HepG2 (cell line): ENCODE measurements around the gene PLA2G4B. TPM values are rescaled to one million over a fixed set of nuclear protein-coding genes. Genes with fewer than 3 reads are reported as not detected.

Experiments used
- ATAC-seq: fragments of 200-7000 bp; cut with Tn5 transposase; 3 replicates; pipeline ENCODE4 v1.9.1; 2020; ENCODE audit warnings: mild to moderate bottlenecking, moderate library complexity
- BruUV-seq: library from RNA; stranded (reverse); fragments of 400-500 nt; replicated peaks from 2 replicates; lab custom pipeline; 2021; lab: Mats Ljungman, UMichigan
- CTCF ChIA-PET: fragments of 300-600 bp; formaldehyde crosslinking; extraction: SDS; loops from one replicate; lab custom pipeline; 2021; ENCODE audit warnings: low total read pairs, inconsistent platforms, low intra/inter-chr PET ratio; lab: Yijun Ruan, JAX
- POLR2A ChIA-PET: fragments of 350-600 bp; sonication (Branson Sonifier 250); formaldehyde crosslinking; loops from one replicate; lab custom pipeline; 2020; ENCODE audit warnings: antibody characterized with exemption, inconsistent platforms; lab: Yijun Ruan, JAX
- DNase-seq: peaks from one replicate; pipeline ENCODE4 v3.0.0-alpha.2; 2015; ENCODE audit warnings: low spot score
- FAIRE-seq: peaks from 3 replicates; lab custom pipeline; 2011; peaks lifted over from hg19 to GRCh38; lab: Jason Lieb, UNC
- H2AFZ ChIP-seq: one replicate; pipeline ENCODE4 v1.6.1; 2011; ENCODE audit warnings: low read length, inconsistent platforms
- H3K27ac ChIP-seq: fragments of 300-600 bp; 3 replicates; pipeline ENCODE4 v1.8.0; 2011; ENCODE audit warnings: mixed run types, mild to moderate bottlenecking, mixed read lengths, low read length, inconsistent platforms; ENCODE audit not compliant: insufficient read depth; ENCODE audit errors: extremely low read length
- H3K27me3 ChIP-seq, 2 experiments: fragments of 200-600 bp in 1 of 2; 2 replicates in 1 of 2; 3 replicates in 1 of 2; pipeline versions ENCODE4 v1.6.0 to v1.8.0; 2011; ENCODE audit warnings: low read length in 2 of 2, mild to moderate bottlenecking in 2 of 2, moderate library complexity in 2 of 2, inconsistent platforms in 1 of 2; ENCODE audit not compliant: insufficient read depth in 2 of 2, control insufficient read depth in 1 of 2
- H3K36me3 ChIP-seq, 2 experiments: fragments of 200-600 bp in 1 of 2; replicated peaks in 1 of 2; 2 replicates in 1 of 2; 3 replicates in 1 of 2; pipeline versions ENCODE4 v1.5.1 to v1.8.0; 2011; ENCODE audit warnings: low read length in 2 of 2, inconsistent platforms in 1 of 2; ENCODE audit not compliant: insufficient read depth in 2 of 2, control insufficient read depth in 1 of 2
- H3K4me1 ChIP-seq: 2 replicates; pipeline ENCODE4 v1.5.1; 2012; ENCODE audit warnings: low read length, inconsistent platforms; ENCODE audit not compliant: insufficient read depth
- H3K4me2 ChIP-seq: 2 replicates; pipeline ENCODE4 v1.6.0; 2011; ENCODE audit warnings: low read depth, low read length, inconsistent platforms
- H3K4me3 ChIP-seq, 3 experiments: fragments of 200-600 bp in 1 of 3; sonication (generic), shearing (Covaris generic) in 1 of 3; replicated peaks in 1 of 3; 2 replicates each; pipeline ENCODE4 v1.5.1; 2011 to 2016; ENCODE audit warnings: low read length in 3 of 3, inconsistent platforms in 2 of 3, low read depth in 2 of 3, mild to moderate bottlenecking in 2 of 3, control low read depth in 1 of 3, mixed read lengths in 1 of 3; ENCODE audit not compliant: insufficient read depth in 1 of 3
- H3K79me2 ChIP-seq: one replicate; pipeline ENCODE4 v1.6.1; 2011; ENCODE audit warnings: low read length, inconsistent platforms; ENCODE audit not compliant: insufficient read depth
- H3K9ac ChIP-seq: 2 replicates; pipeline ENCODE4 v1.6.0; 2011; ENCODE audit warnings: mild to moderate bottlenecking, low read depth, low read length, inconsistent platforms; ENCODE audit not compliant: insufficient read depth
- H3K9me3 ChIP-seq: 2 replicates; pipeline ENCODE4 v1.5.1; 2012; ENCODE audit warnings: mild to moderate bottlenecking, low read length
- H4K20me1 ChIP-seq: 2 replicates; pipeline ENCODE4 v1.6.0; 2011; ENCODE audit warnings: inconsistent platforms, mild to moderate bottlenecking, low read length, moderate library complexity; ENCODE audit not compliant: insufficient read depth
- HNRNPK ChIP-seq: fragments of 200-400 bp; formaldehyde crosslinking; IDR thresholded peaks from 2 replicates; pipeline ENCODE4 v1.6.1; 2018; ENCODE audit warnings: low read length, low read depth, moderate library complexity, mild to moderate bottlenecking; ENCODE audit not compliant: poor library complexity, severe bottlenecking
- ZNF781 ChIP-seq: sonication (generic); formaldehyde crosslinking; IDR thresholded peaks from 2 replicates; pipeline ENCODE4 v1.5.1; 2020; ENCODE audit warnings: borderline replicate concordance, mild to moderate bottlenecking, missing genetic modification reagents; ENCODE audit errors: not compliant biosample characterization
- WGBS: methylation state at CpG from one replicate; pipeline ENCODE4 v1.1.6; 2017; ENCODE audit warnings: low lambda C conversion rate; 5-methylcytosine and 5-hydroxymethylcytosine counted together
- in situ Hi-C: cut with HindIII; loops from 2 replicates; pipeline ENCODE4 v1.10.0; 2017; ENCODE audit warnings: low pct_unique_long_range_greater_than_20kb; ENCODE audit not compliant: extremely low pct_ligation_motif_present
- intact Hi-C: fragments of 100-400 bp; cut with micrococcal nuclease; formaldehyde crosslinking; loops from one replicate; pipeline ENCODE4 v1.10.0; 2022; ENCODE audit not compliant: unreplicated experiment
- polyA plus RNA-seq, 8 experiments: library from polyadenylated mRNA; depleted of rRNA in 3 of 8; stranded (reverse) in 7 of 8; unstranded in 1 of 8; fragments of >200 nt; fragmentation: Illumina TruSeq in 4 of 8; extraction: Trizol in 4 of 8; gene quantifications; 2 replicates each; pipeline versions ENCODE4 v1.2.1 to v1.2.3, GENCODE V29; 2011 to 2016; ENCODE audit warnings: low read depth in 4 of 8, missing spikeins in 1 of 8, mixed read lengths in 1 of 8; ENCODE audit not compliant: insufficient read depth in 1 of 8
- total RNA-seq, 5 experiments: library from RNA; depleted of rRNA; stranded (reverse); fragments of >200 nt; fragmentation: Illumina TruSeq; extraction: Trizol; gene quantifications; 2 replicates each; pipeline ENCODE4 v1.2.3, GENCODE V29; 2016; ENCODE audit warnings: low read depth in 1 of 5
- TF ChIP-seq, protein P1 (sequence below): sonication (generic); formaldehyde crosslinking; IDR thresholded peaks from 2 replicates; pipeline ENCODE4 v1.5.0; 2020; ENCODE audit warnings: missing genetic modification reagents, mild to moderate bottlenecking, borderline replicate concordance
- TF ChIP-seq, protein P2 (sequence below): sonication (generic); formaldehyde crosslinking; IDR thresholded peaks from 2 replicates; pipeline ENCODE4 v1.8.1; 2023; ENCODE audit warnings: missing genetic modification reagents, inconsistent platforms, borderline replicate concordance

PLA2G4B gene
- total and polyA plus RNA-seq, 2 of the 13 experiments (the other 11 are each of a cell fraction or from before 2014, with no cell fraction given): 5.1 to 8.0 TPM

GRCh38 chr15:41869770-41870688 is 31.4 kb downstream of the PLA2G4B start:
- H4K20me1 ChIP-seq: no peaks in the 10 kb centered on the region
- H2AFZ ChIP-seq: no peak overlapping the region
- no peak overlapping the region for H3K27ac ChIP-seq
- CTCF ChIA-PET: no interaction called here
- POLR2A ChIA-PET: no interaction called here
- no TSS peak for BruUV-seq
- no peak overlapping the region for H3K4me3 ChIP-seq
- H3K36me3 ChIP-seq: no peaks in the 10 kb centered on the region
- 47% methylated on average over 5 of the region's 42 CpGs for WGBS
- no peak overlapping the region for H3K9ac ChIP-seq
- no peak overlapping the region for H3K4me2 ChIP-seq
- no peak for ATAC-seq
- intact Hi-C loops (no loop called here), in situ Hi-C loops (no loop called here)
- no peaks in the 10 kb centered on the region for H3K79me2 ChIP-seq
- DNase-seq: no peak
- H3K4me1 ChIP-seq: peaks cover 25% of the 10 kb centered on the region
- H3K9me3 ChIP-seq: no peaks in the 10 kb centered on the region
- FAIRE-seq: no peak
- peaks cover 7 to 74% of the 10 kb centered on the region in 2 experiments; a peak in 4 of 5 replicates for H3K27me3 ChIP-seq
- no peak for TF ChIP-seq HNRNPK
- TF ChIP-seq ZNF781 (CRISPR knock-in tag): no peak
- TF ChIP-seq, protein P1, sequence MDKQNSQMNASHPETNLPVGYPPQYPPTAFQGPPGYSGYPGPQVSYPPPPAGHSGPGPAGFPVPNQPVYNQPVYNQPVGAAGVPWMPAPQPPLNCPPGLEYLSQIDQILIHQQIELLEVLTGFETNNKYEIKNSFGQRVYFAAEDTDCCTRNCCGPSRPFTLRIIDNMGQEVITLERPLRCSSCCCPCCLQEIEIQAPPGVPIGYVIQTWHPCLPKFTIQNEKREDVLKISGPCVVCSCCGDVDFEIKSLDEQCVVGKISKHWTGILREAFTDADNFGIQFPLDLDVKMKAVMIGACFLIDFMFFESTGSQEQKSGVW: 0 out of 2 replicates have a peak, but pooled peaks have one; percentile 20
- TF ChIP-seq, protein P2, sequence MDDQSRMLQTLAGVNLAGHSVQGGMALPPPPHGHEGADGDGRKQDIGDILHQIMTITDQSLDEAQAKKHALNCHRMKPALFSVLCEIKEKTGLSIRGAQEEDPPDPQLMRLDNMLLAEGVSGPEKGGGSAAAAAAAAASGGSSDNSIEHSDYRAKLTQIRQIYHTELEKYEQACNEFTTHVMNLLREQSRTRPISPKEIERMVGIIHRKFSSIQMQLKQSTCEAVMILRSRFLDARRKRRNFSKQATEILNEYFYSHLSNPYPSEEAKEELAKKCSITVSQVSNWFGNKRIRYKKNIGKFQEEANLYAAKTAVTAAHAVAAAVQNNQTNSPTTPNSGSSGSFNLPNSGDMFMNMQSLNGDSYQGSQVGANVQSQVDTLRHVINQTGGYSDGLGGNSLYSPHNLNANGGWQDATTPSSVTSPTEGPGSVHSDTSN: no peak
- TF ChIP-seq, all 625 proteins: peak for 1
